H1 (cell line): ENCODE results near the gene AATK. TPM values are rescaled to one million over a fixed set of nuclear protein-coding genes. Genes with fewer than 3 reads are reported as not detected.

Experiments used
- CTCF ChIA-PET: fragments of 300-600 bp; sonication (Branson Sonifier 250); formaldehyde crosslinking; loops from one replicate; lab custom pipeline; 2021; ENCODE audit not compliant: partially characterized antibody; lab: Charles Lee
- POLR2A ChIA-PET: fragments of 300-600 bp; sonication (Branson Sonifier 250); formaldehyde crosslinking; loops from one replicate; lab custom pipeline; 2021; ENCODE audit warnings: inconsistent platforms; ENCODE audit not compliant: partially characterized antibody; lab: Charles Lee
- DNase-seq, 2 experiments: peaks; one replicate each; pipeline versions ENCODE4 v3.0.0 to v3.0.0-alpha.2; 2010 to 2022; ENCODE audit warnings: low spot score in 2 of 2, low read depth in 1 of 2, mixed read lengths in 1 of 2
- FAIRE-seq: peaks from 2 replicates; lab custom pipeline; 2011; peaks lifted over from hg19 to GRCh38; lab: Jason Lieb, UNC
- H2AFZ ChIP-seq: 2 replicates; pipeline ENCODE4 v1.8.1; 2012; ENCODE audit warnings: low read length, inconsistent platforms
- H2AK5ac ChIP-seq: 2 replicates; pipeline ENCODE4 v1.6.1; 2013; ENCODE audit warnings: low read depth, low read length
- H2BK120ac ChIP-seq: replicated peaks from 2 replicates; pipeline ENCODE3; 2013; ENCODE audit warnings: low read depth, low read length, inconsistent platforms
- H2BK12ac ChIP-seq: 2 replicates; pipeline ENCODE4 v1.6.1; 2013; ENCODE audit warnings: low read depth, low read length
- H2BK15ac ChIP-seq: 2 replicates; pipeline ENCODE4 v1.6.1; 2013; ENCODE audit warnings: low read length
- H2BK20ac ChIP-seq: 2 replicates; pipeline ENCODE4 v1.6.1; 2013; ENCODE audit warnings: low read length
- H2BK5ac ChIP-seq: 2 replicates; pipeline ENCODE4 v1.6.1; 2013; ENCODE audit warnings: low read depth, low read length
- H3K14ac ChIP-seq: 2 replicates; pipeline ENCODE4 v1.6.1; 2013; ENCODE audit warnings: inconsistent platforms; ENCODE audit not compliant: insufficient read length
- H3K18ac ChIP-seq: 2 replicates; pipeline ENCODE4 v1.6.1; 2013; ENCODE audit warnings: low read length; ENCODE audit errors: extremely low read depth
- H3K23ac ChIP-seq: 2 replicates; pipeline ENCODE4 v1.6.1; 2013; ENCODE audit warnings: inconsistent platforms; ENCODE audit not compliant: insufficient read length
- H3K23me2 ChIP-seq: 2 replicates; pipeline ENCODE4 v1.6.1; 2013; ENCODE audit warnings: low read depth, low read length
- H3K27ac ChIP-seq: 2 replicates; pipeline ENCODE4 v1.6.1; 2011; ENCODE audit warnings: low read depth, low read length, inconsistent platforms
- H3K27me3 ChIP-seq, 4 experiments: replicated peaks in 1 of 4; 1 replicate in 1 of 4; 2 replicates in 3 of 4; pipeline versions ENCODE4 v1.6.1 to v1.8.1; 2011 to 2013; ENCODE audit warnings: low read length in 3 of 4, mild to moderate bottlenecking in 3 of 4, inconsistent platforms in 2 of 4, mixed read lengths in 2 of 4, moderate library complexity in 1 of 4; ENCODE audit not compliant: control insufficient read depth in 3 of 4, insufficient read depth in 3 of 4; ENCODE audit errors: extremely low read depth in 1 of 4
- H3K36me3 ChIP-seq, 4 experiments: 2 replicates each; pipeline versions ENCODE4 v1.6.1 to v1.8.1; 2011 to 2013; ENCODE audit warnings: mild to moderate bottlenecking in 4 of 4, low read length in 3 of 4, moderate library complexity in 2 of 4, control low read depth in 1 of 4, inconsistent platforms in 1 of 4; ENCODE audit not compliant: insufficient read depth in 4 of 4, control insufficient read depth in 2 of 4
- H3K4ac ChIP-seq: replicated peaks from 2 replicates; pipeline ENCODE3; 2013; ENCODE audit warnings: low read length, low read depth, mixed read lengths, inconsistent platforms; ENCODE audit not compliant: insufficient read length
- H3K4me1 ChIP-seq, 4 experiments: replicated peaks in 1 of 4; 1 replicate in 1 of 4; 2 replicates in 3 of 4; pipeline versions ENCODE4 v1.6.1 to v1.8.1; 2011 to 2013; ENCODE audit warnings: low read length in 3 of 4, inconsistent platforms in 2 of 4, mixed read lengths in 1 of 4; ENCODE audit not compliant: insufficient read depth in 4 of 4, control insufficient read depth in 3 of 4
- H3K4me2 ChIP-seq, 2 experiments: 2 replicates each; pipeline versions ENCODE4 v1.6.1 to v1.8.1; 2011 to 2013; ENCODE audit warnings: low read depth in 2 of 2, low read length in 2 of 2, control low read depth in 1 of 2, inconsistent platforms in 1 of 2, mild to moderate bottlenecking in 1 of 2; ENCODE audit not compliant: insufficient read depth in 1 of 2
- H3K4me3 ChIP-seq, 4 experiments: fragments of 200-600, 300-600 bp in 1 of 4; sonication (generic), shearing (Covaris generic), sonication (Bioruptor Twin) in 1 of 4; 2 replicates each; pipeline versions ENCODE4 v1.5.1 to v1.8.1; 2011 to 2016; ENCODE audit warnings: low read length in 4 of 4, low read depth in 3 of 4, control low read depth in 2 of 4, inconsistent platforms in 2 of 4, mild to moderate bottlenecking in 2 of 4, mixed read lengths in 1 of 4, moderate library complexity in 1 of 4; ENCODE audit not compliant: insufficient read depth in 2 of 4; ENCODE audit errors: extremely low read depth in 1 of 4
- H3K56ac ChIP-seq: replicated peaks from 2 replicates; pipeline ENCODE3; 2013; ENCODE audit warnings: low read depth, mild to moderate bottlenecking, mixed read lengths, low read length, inconsistent platforms; ENCODE audit not compliant: insufficient read length
- H3K79me1 ChIP-seq: 2 replicates; pipeline ENCODE4 v1.6.1; 2013; ENCODE audit warnings: low read depth, low read length, control low read depth
- H3K79me2 ChIP-seq, 2 experiments: 2 replicates each; pipeline versions ENCODE4 v1.6.1 to v1.8.1; 2012 to 2013; ENCODE audit warnings: low read length in 2 of 2, mild to moderate bottlenecking in 2 of 2, inconsistent platforms in 1 of 2; ENCODE audit not compliant: insufficient read depth in 2 of 2, control insufficient read depth in 1 of 2
- H3K9ac ChIP-seq, 4 experiments: replicated peaks in 1 of 4; 1 replicate in 1 of 4; 2 replicates in 3 of 4; pipeline versions ENCODE4 v1.6.1 to v1.8.1; 2011 to 2013; ENCODE audit warnings: low read depth in 3 of 4, low read length in 3 of 4, control low read depth in 2 of 4, mild to moderate bottlenecking in 2 of 4, moderate library complexity in 2 of 4, inconsistent platforms in 1 of 4; ENCODE audit errors: extremely low read depth in 1 of 4
- H3K9me3 ChIP-seq, 2 experiments: 2 replicates each; pipeline versions ENCODE4 v1.6.1 to v1.8.1; 2012 to 2013; ENCODE audit warnings: mild to moderate bottlenecking in 2 of 2, moderate library complexity in 2 of 2, control low read depth in 1 of 2, inconsistent platforms in 1 of 2, low read depth in 1 of 2, low read length in 1 of 2, mixed read lengths in 1 of 2; ENCODE audit not compliant: insufficient read depth in 2 of 2
- H4K20me1 ChIP-seq, 2 experiments: replicated peaks in 1 of 2; 2 replicates each; pipeline versions ENCODE3 to v1.8.1; 2011 to 2013; ENCODE audit warnings: inconsistent platforms in 2 of 2, low read length in 2 of 2, mild to moderate bottlenecking in 1 of 2; ENCODE audit not compliant: insufficient read depth in 2 of 2, control insufficient read depth in 1 of 2
- H4K5ac ChIP-seq: 2 replicates; pipeline ENCODE4 v1.6.1; 2013; ENCODE audit warnings: low read length, low read depth, mixed read lengths, inconsistent platforms; ENCODE audit not compliant: insufficient read length
- H4K8ac ChIP-seq: 2 replicates; pipeline ENCODE4 v1.8.0; 2013; ENCODE audit warnings: mild to moderate bottlenecking, moderate library complexity, low read length, inconsistent platforms; ENCODE audit not compliant: insufficient read depth; ENCODE audit errors: extremely low read depth
- H4K91ac ChIP-seq: replicated peaks from 2 replicates; pipeline ENCODE3; 2013; ENCODE audit warnings: low read length, mixed read lengths, inconsistent platforms; ENCODE audit not compliant: insufficient read length
- POLR2AphosphoS5 ChIP-seq: IDR thresholded peaks from 2 replicates; pipeline ENCODE4 v1.6.1; 2011; ENCODE audit warnings: low read depth, low read length
- WGBS, 2 experiments: shearing (Covaris generic) in 1 of 2; methylation state at CpG; one replicate each; pipeline versions ENCODE4 v1.1.6 to v1.1.7; 2013 to 2015; ENCODE audit warnings: low lambda C conversion rate in 2 of 2, mixed read lengths in 2 of 2, inconsistent platforms in 1 of 2, low coverage in 1 of 2, missing lambda C conversion rate in 1 of 2; ENCODE audit not compliant: insufficient replicate concordance in 2 of 2, insufficient coverage in 1 of 2, insufficient read length in 1 of 2; ENCODE audit errors: extremely low coverage in 1 of 2, missing lambda C conversion rate in 1 of 2; 5-methylcytosine and 5-hydroxymethylcytosine counted together
- polyA plus RNA-seq, 7 experiments: library from polyadenylated mRNA; depleted of rRNA in 3 of 7; stranded (reverse) in 5 of 7; unstranded in 2 of 7; fragments of >200 nt in 5 of 7; fragments of 200-250 nt in 2 of 7; gene quantifications; 1 replicate in 5 of 7; 2 replicates in 1 of 7; 4 replicates in 1 of 7; pipeline versions ENCODE4 v1.2.1 to v1.2.3, GENCODE V29; 2011 to 2013; ENCODE audit warnings: missing spikeins in 2 of 7, mixed read lengths in 2 of 7
- total RNA-seq: library from RNA; stranded (reverse); fragmentation: NEBNext Ultra II Directional; extraction: Animal tissue kit (Norgen Biotek cat#: 25700); gene quantifications from 2 replicates; pipeline ENCODE4 v1.2.1, GENCODE V29; 2021

Gene AATK
- total and polyA plus RNA-seq, 2 of the 8 experiments (the other 6 are each of a cell fraction or from before 2014, with no cell fraction given) = 1.7 to 3.5 TPM

GRCh38 chr17:81208651-81209050 is 42.6 kb upstream of the AATK start:
- Histone ChIP-seq H3K23ac (no peak overlapping the region), H3K36me3 (peaks cover 0 to 3% (median 0%) of the 10 kb centered on the region in 4 experiments; a peak in 3 of 8 replicates), H3K79me2 (no peaks in the 10 kb centered on the region; a peak in 2 of 4 replicates), H3K23me2 (peaks cover 3% of the 10 kb centered on the region; the same call in 1 of the 2 replicates), H2BK20ac (no peak overlapping the region), H3K27ac (no peak overlapping the region), H3K79me1 (peaks cover 5% of the 10 kb centered on the region; the same call in 1 of the 2 replicates), H2AK5ac (no peak overlapping the region), H2BK120ac (no peak overlapping the region), H3K14ac (no peak overlapping the region), H4K20me1 (peaks cover 3 to 14% of the 10 kb centered on the region in 2 experiments), H3K56ac (no peak overlapping the region), H3K4me1 (no peaks in the 10 kb centered on the region; a peak in 1 of 7 replicates), H3K9ac (no peak overlapping the region), H3K18ac (no peak overlapping the region), H4K5ac (no peak overlapping the region), H3K4me3 (no peak overlapping the region), H3K4ac (no peak overlapping the region), H4K91ac (no peak overlapping the region), H2AFZ (no peak overlapping the region), H2BK12ac (no peak overlapping the region), H3K4me2 (no peak overlapping the region), H4K8ac (no peak overlapping the region), H2BK5ac (no peak overlapping the region), H3K27me3 (no peaks in the 10 kb centered on the region), H3K9me3 (no peaks in the 10 kb centered on the region), H2BK15ac (no peak overlapping the region)
- 94% methylated on average over 8 of the region's 10 CpGs; no CpG with 5 or more reads in 1 of the 2 experiments for WGBS, 2 experiments
- TF ChIP-seq POLR2AphosphoS5 = no peak
- FAIRE-seq (no peak), DNase-seq (no peak)
- ChIA-PET CTCF (interaction anchor here (1.0 to 1.5 kb wide), 3 partner anchors 12 to 176 kb away, joined by 3 to 4 read pairs (median 3); no protein-coding TSS in a partner anchor), POLR2A (no interaction called here)
